Panc1 (cell line): Measurements from ENCODE around the gene PAH. TPM values are rescaled to one million over a fixed set of nuclear protein-coding genes. Genes with fewer than 3 reads are reported as not detected.

Experiments
- ATAC-seq: fragments of 200-7000 bp; cut with Tn5 transposase; 2 replicates; pipeline ENCODE4 v1.9.1; 2020; ENCODE audit warnings: mild to moderate bottlenecking, moderate library complexity
- BruUV-seq: library from RNA; stranded (reverse); fragments of 400-500 nt; replicated peaks from 2 replicates; lab custom pipeline; 2021; lab: Mats Ljungman, UMichigan
- CTCF ChIA-PET: fragments of 300-600 bp; sonication (Branson Sonifier 250); formaldehyde crosslinking; loops from one replicate; lab custom pipeline; 2022; ENCODE audit warnings: antibody characterized with exemption; lab: Charles Lee
- POLR2A ChIA-PET: fragments of 300-600 bp; sonication (Branson Sonifier 250); formaldehyde crosslinking; loops from one replicate; lab custom pipeline; 2022; ENCODE audit warnings: antibody characterized with exemption; lab: Charles Lee
- DNase-seq: peaks from one replicate; pipeline ENCODE4 v3.0.0-alpha.2; 2010; ENCODE audit warnings: low read depth, low spot score
- H3K27ac ChIP-seq: 2 replicates; pipeline ENCODE4 v1.5.1; 2011; ENCODE audit warnings: mild to moderate bottlenecking, low read length, inconsistent platforms
- H3K27me3 ChIP-seq: fragments of 200-500 bp; sonication (Bioruptor generic); 2 replicates; pipeline ENCODE4 v1.6.0; 2014; ENCODE audit warnings: low read length, inconsistent platforms; ENCODE audit not compliant: control insufficient read depth, insufficient read depth
- H3K36me3 ChIP-seq: fragments of 200-500 bp; sonication (Bioruptor generic); 2 replicates; pipeline ENCODE4 v1.5.1; 2014; ENCODE audit warnings: inconsistent platforms, mild to moderate bottlenecking, low read length, moderate library complexity; ENCODE audit not compliant: control insufficient read depth, insufficient read depth
- H3K4me1 ChIP-seq: 2 replicates; pipeline ENCODE4 v1.5.1; 2011; ENCODE audit warnings: inconsistent platforms, mild to moderate bottlenecking, low read length, moderate library complexity; ENCODE audit not compliant: control insufficient read depth, insufficient read depth
- H3K4me3 ChIP-seq, 2 experiments: 2 replicates each; pipeline ENCODE4 v1.5.1; 2011 to 2012; ENCODE audit warnings: low read depth in 2 of 2, low read length in 2 of 2, mild to moderate bottlenecking in 2 of 2, inconsistent platforms in 1 of 2, moderate library complexity in 1 of 2
- H3K9me3 ChIP-seq: fragments of 200-500 bp; sonication (Bioruptor generic); 2 replicates; pipeline ENCODE4 v1.5.1; 2014; ENCODE audit warnings: low read depth, mild to moderate bottlenecking, inconsistent platforms, low read length, moderate library complexity; ENCODE audit not compliant: control insufficient read depth, insufficient read depth
- POLR2AphosphoS5 ChIP-seq: IDR thresholded peaks from 2 replicates; pipeline ENCODE4 v1.6.1; 2012; ENCODE audit warnings: mild to moderate bottlenecking, low read depth, low read length, moderate library complexity
- SIN3A ChIP-seq: IDR thresholded peaks from 2 replicates; pipeline ENCODE4 v1.6.1; 2012; ENCODE audit warnings: low read depth, mild to moderate bottlenecking, low read length, moderate library complexity, borderline replicate concordance; ENCODE audit not compliant: insufficient read depth
- TCF7L2 ChIP-seq: IDR thresholded peaks from 2 replicates; pipeline ENCODE4 v1.6.1; 2011; ENCODE audit warnings: mild to moderate bottlenecking, low read depth, low read length, inconsistent platforms
- in situ Hi-C: cut with HindIII; loops from 2 replicates; pipeline ENCODE4 v1.10.0; 2016; ENCODE audit warnings: low sequenced_read_pairs, low pct_unique_long_range_greater_than_20kb
- intact Hi-C: fragments of 100-400 bp; cut with micrococcal nuclease; formaldehyde crosslinking; loops from one replicate; pipeline ENCODE4 v1.10.0; 2022; ENCODE audit not compliant: unreplicated experiment
- total RNA-seq: library from RNA; stranded (reverse); gene quantifications from one replicate; pipeline ENCODE4 v1.2.1, GENCODE V29; 2021; ENCODE audit not compliant: unreplicated experiment
- TF ChIP-seq, protein P1 (sequence below): fragments of 450-650 bp; IDR thresholded peaks from 2 replicates; pipeline ENCODE4 v1.5.1; 2017; ENCODE audit warnings: mild to moderate bottlenecking
- TF ChIP-seq, protein P2 (sequence below), 2 experiments: IDR thresholded peaks; 2 replicates each; pipeline ENCODE4 v1.6.1; 2011 to 2012; ENCODE audit warnings: low read depth in 2 of 2, control low read depth in 1 of 2, low read length in 1 of 2, mild to moderate bottlenecking in 1 of 2, moderate library complexity in 1 of 2; ENCODE audit not compliant: insufficient read depth in 1 of 2

The PAH gene
- total RNA-seq, 1 experiment from 2014 or later: 0.51 TPM

DNA sequence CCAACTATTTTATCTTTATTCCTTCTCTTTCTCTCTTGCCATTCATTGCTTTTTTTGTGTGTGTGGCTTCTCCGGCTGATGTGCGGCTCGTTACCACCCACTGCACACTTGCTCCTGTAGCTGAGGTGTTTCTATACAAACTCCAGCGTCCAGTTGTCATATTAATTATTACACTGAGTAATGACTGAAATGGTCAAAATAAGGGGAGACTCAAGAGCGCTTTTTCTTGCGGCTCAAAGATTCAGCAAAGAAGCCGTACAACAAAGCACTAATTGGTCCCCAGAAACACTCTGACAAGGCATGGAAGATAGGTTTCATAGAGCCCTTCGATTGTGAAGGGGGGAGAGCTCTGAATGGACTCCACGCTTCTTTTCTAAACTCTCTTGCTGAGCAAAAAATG, 34.8 kb upstream of the PAH start:
- intact Hi-C loops (no loop called here), in situ Hi-C loops (no loop called here)
- TF ChIP-seq TCF7L2 (no peak), SIN3A (no peak), POLR2AphosphoS5 (no peak)
- TF ChIP-seq, protein P1, sequence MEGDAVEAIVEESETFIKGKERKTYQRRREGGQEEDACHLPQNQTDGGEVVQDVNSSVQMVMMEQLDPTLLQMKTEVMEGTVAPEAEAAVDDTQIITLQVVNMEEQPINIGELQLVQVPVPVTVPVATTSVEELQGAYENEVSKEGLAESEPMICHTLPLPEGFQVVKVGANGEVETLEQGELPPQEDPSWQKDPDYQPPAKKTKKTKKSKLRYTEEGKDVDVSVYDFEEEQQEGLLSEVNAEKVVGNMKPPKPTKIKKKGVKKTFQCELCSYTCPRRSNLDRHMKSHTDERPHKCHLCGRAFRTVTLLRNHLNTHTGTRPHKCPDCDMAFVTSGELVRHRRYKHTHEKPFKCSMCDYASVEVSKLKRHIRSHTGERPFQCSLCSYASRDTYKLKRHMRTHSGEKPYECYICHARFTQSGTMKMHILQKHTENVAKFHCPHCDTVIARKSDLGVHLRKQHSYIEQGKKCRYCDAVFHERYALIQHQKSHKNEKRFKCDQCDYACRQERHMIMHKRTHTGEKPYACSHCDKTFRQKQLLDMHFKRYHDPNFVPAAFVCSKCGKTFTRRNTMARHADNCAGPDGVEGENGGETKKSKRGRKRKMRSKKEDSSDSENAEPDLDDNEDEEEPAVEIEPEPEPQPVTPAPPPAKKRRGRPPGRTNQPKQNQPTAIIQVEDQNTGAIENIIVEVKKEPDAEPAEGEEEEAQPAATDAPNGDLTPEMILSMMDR: no peak
- TF ChIP-seq, protein P2, sequence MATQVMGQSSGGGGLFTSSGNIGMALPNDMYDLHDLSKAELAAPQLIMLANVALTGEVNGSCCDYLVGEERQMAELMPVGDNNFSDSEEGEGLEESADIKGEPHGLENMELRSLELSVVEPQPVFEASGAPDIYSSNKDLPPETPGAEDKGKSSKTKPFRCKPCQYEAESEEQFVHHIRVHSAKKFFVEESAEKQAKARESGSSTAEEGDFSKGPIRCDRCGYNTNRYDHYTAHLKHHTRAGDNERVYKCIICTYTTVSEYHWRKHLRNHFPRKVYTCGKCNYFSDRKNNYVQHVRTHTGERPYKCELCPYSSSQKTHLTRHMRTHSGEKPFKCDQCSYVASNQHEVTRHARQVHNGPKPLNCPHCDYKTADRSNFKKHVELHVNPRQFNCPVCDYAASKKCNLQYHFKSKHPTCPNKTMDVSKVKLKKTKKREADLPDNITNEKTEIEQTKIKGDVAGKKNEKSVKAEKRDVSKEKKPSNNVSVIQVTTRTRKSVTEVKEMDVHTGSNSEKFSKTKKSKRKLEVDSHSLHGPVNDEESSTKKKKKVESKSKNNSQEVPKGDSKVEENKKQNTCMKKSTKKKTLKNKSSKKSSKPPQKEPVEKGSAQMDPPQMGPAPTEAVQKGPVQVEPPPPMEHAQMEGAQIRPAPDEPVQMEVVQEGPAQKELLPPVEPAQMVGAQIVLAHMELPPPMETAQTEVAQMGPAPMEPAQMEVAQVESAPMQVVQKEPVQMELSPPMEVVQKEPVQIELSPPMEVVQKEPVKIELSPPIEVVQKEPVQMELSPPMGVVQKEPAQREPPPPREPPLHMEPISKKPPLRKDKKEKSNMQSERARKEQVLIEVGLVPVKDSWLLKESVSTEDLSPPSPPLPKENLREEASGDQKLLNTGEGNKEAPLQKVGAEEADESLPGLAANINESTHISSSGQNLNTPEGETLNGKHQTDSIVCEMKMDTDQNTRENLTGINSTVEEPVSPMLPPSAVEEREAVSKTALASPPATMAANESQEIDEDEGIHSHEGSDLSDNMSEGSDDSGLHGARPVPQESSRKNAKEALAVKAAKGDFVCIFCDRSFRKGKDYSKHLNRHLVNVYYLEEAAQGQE (IDR thresholded peaks at IDR 0.05; ENCODE audit: insufficient read depth in 1 of 2, low read depth in 2 of 2, low read length in 1 of 2): no peak
- Histone ChIP-seq H3K9me3 (no peaks in the 10 kb centered on the region), H3K4me3 (no peak overlapping the region), H3K27me3 (peaks cover 5% of the 10 kb centered on the region; the same call in 1 of the 2 replicates), H3K27ac (no peak overlapping the region), H3K4me1 (no peaks in the 10 kb centered on the region; the same call in 1 of the 2 replicates), H3K36me3 (no peaks in the 10 kb centered on the region)
- ATAC-seq (no peak), DNase-seq (no peak)
- BruUV-seq: no TSS peak
- ChIA-PET CTCF (no interaction called here), POLR2A (no interaction called here)

DNA sequence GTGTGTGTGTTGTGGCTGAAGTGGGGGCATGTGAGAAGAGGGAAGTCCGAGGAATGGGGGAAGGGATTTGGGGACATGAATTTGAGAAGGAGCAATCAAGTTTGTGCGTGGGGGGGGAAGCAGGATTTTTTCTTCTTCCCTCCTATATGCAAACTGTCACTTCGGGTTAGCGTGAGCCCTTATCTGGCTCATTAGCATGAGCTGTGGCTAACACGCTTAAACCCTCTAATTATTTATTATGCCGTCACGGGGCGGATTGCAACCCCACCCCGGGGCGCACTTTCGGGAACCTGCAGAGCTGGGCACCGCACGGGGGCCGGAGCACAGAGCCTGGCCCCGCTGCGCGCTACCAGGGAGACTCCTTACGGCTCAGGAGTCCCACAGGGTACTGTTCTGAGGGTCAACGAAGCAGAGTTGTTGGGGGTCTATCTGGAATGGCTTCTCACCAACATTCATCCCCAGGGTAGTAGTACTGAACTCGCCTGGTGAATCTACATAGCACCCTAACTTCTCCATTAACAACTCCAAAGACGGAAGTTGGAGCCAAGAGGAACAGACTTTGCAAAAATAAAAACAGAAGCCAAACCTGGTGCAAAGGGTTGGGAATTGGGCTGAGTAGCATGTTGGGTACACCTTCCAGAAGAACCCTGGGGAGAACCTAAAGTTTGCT, 34.0 kb upstream of the PAH start:
- Histone ChIP-seq H3K9me3 (no peaks in the 10 kb centered on the region), H3K27ac (no peak overlapping the region), H3K4me1 (no peaks in the 10 kb centered on the region; the same call in 1 of the 2 replicates), H3K36me3 (no peaks in the 10 kb centered on the region), H3K4me3 (peak overlapping the region in 1 of 2 experiments; percentile 34; a peak in 1 of 4 replicates), H3K27me3 (peaks cover 5% of the 10 kb centered on the region; the same call in 1 of the 2 replicates)
- no peak for DNase-seq
- no peak for ATAC-seq
- no TSS peak for BruUV-seq
- POLR2A ChIA-PET: no interaction called here
- in situ Hi-C loops: no loop called here
- intact Hi-C loops: loop anchor here (1.0 kb wide), 1 partner anchor 597 kb away; no protein-coding TSS in a partner anchor
- TF ChIP-seq, protein P1: no peak
- CTCF ChIA-PET: interaction anchor here (0.7 kb wide), 1 partner anchor 597 kb away, joined by 3 read pairs; no protein-coding TSS in a partner anchor
